Measurements from ENCODE around the gene GIT1. TPM values are rescaled to one million over a fixed set of nuclear protein-coding genes. Genes with fewer than 3 reads are reported as not detected.

Gene GIT1
- polyA plus RNA-seq, 3 donors from 2014 or later, result 2.3 to 8.9 (median 5.1) TPM

GRCh38 chr17:29595107-29595942, 5.9 kb upstream of the GIT1 start:
- Mint-ChIP-seq H3K4me3 (peak overlapping the region; percentile 20 to 67 (median 61)), H3K9me3 (no peaks in the 10 kb centered on the region), H3K36me3 (no peaks in the 10 kb centered on the region), H3K27ac (no peak overlapping the region), H3K27me3 (ENCODE audit: low read depth in 3 of 3) (peaks cover 0 to 3% (median 1%) of the 10 kb centered on the region in 3 donors), H3K4me1 (peaks cover 24 to 31% of the 10 kb centered on the region in 2 donors)
- DNase-seq, result no peak

- no peaks in the 10 kb centered on the region for H3K36me3 Mint-ChIP-seq
- DNase-seq, result no peak
- H3K27ac Mint-ChIP-seq, result no peak overlapping the region
- peaks cover 0 to 3% (median 1%) of the 10 kb centered on the region in 3 donors for H3K27me3 Mint-ChIP-seq (ENCODE audit: low read depth in 3 of 3)
- peaks cover 31 to 37% of the 10 kb centered on the region in 2 donors for H3K4me1 Mint-ChIP-seq
- H3K9me3 Mint-ChIP-seq, result no peaks in the 10 kb centered on the region
- peak overlapping the region; percentile 56 to 73 (median 67) for H3K4me3 Mint-ChIP-seq
These were observed 5.2 kb upstream of the GIT1 start for GRCh38 chr17:29594519-29595090.

- DNase-seq, result no peak
- no peaks in the 10 kb centered on the region for H3K9me3 Mint-ChIP-seq
These were observed 4.4 kb upstream of the GIT1 start for GRCh38 chr17:29593591-29594518.

GRCh38 chr17:29592850-29593551, 3.6 kb upstream of the GIT1 start, which contains the start of gene ANKRD13B:
TSS of gene ANKRD13B (plus strand) at chr17:29593132. CDS start at chr17:29593622, 490 bp downstream.
- Mint-ChIP-seq H3K9me3 (no peaks in the 10 kb centered on the region), H3K4me3 (peak within 1 kb of the TSS; percentile 64 to 85 (median 73)), H3K27ac (peak within 1 kb of the TSS in 2 of 6 donors; percentile 46 to 57), H3K27me3 (ENCODE audit: low read depth in 3 of 3) (peaks cover 0 to 7% (median 5%) of the 10 kb centered on the region in 3 donors), H3K36me3 (no peaks in the 10 kb centered on the region), H3K4me1 (peaks cover 37 to 45% of the 10 kb centered on the region in 2 donors)
- no peak for DNase-seq

More at GRCh38 chr17:29593591-29594518, 4.4 kb upstream of the GIT1 start:
- Mint-ChIP-seq H3K36me3 (no peaks in the 10 kb centered on the region), H3K27ac (no peak overlapping the region), H3K4me1 (peaks cover 31 to 37% of the 10 kb centered on the region in 2 donors), H3K4me3 (peak overlapping the region; percentile 56 to 73 (median 67)), H3K27me3 (ENCODE audit: low read depth in 3 of 3) (peaks cover 0 to 4% (median 1%) of the 10 kb centered on the region in 3 donors)

GRCh38 chr17:29591737-29592608, 2.5 kb upstream of the GIT1 start:
- peak overlapping the region in 2 of 6 donors; percentile 46 to 57 for H3K27ac Mint-ChIP-seq

GRCh38 chr17:29591146-29591736, 1.8 kb upstream of the GIT1 start:
- no peak for DNase-seq
- Mint-ChIP-seq H3K27me3 (ENCODE audit: low read depth in 3 of 3) (peaks cover 0 to 7% (median 5%) of the 10 kb centered on the region in 3 donors), H3K9me3 (no peaks in the 10 kb centered on the region), H3K4me3 (peak overlapping the region; percentile 64 to 85 (median 70)), H3K36me3 (no peaks in the 10 kb centered on the region), H3K4me1 (peaks cover 55 to 61% of the 10 kb centered on the region in 2 donors), H3K27ac (peak overlapping the region in 1 of 6 donors; percentile 46)

More at GRCh38 chr17:29591737-29592608, 2.5 kb upstream of the GIT1 start:
- no peaks in the 10 kb centered on the region for H3K36me3 Mint-ChIP-seq
- H3K4me1 Mint-ChIP-seq, result peaks cover 47 to 55% of the 10 kb centered on the region in 2 donors
- DNase-seq, result peak; percentile 73 to 74 (median 74)
- no peaks in the 10 kb centered on the region for H3K9me3 Mint-ChIP-seq
- H3K4me3 Mint-ChIP-seq, result peak overlapping the region; percentile 64 to 85 (median 70)
- peaks cover 0 to 7% (median 5%) of the 10 kb centered on the region in 3 donors for H3K27me3 Mint-ChIP-seq (ENCODE audit: low read depth in 3 of 3)

GRCh38 chr17:29590411-29591145, 1.1 kb upstream of the GIT1 start:
- H3K27me3 Mint-ChIP-seq (ENCODE audit: low read depth in 3 of 3), result peaks cover 0 to 7% (median 5%) of the 10 kb centered on the region in 3 donors
- H3K36me3 Mint-ChIP-seq, result no peaks in the 10 kb centered on the region
- no peaks in the 10 kb centered on the region for H3K9me3 Mint-ChIP-seq
- H3K27ac Mint-ChIP-seq, result peak overlapping the region in 2 of 6 donors; percentile 87 to 93
- no peak for DNase-seq
- peaks cover 61 to 63% of the 10 kb centered on the region in 2 donors for H3K4me1 Mint-ChIP-seq
- H3K4me3 Mint-ChIP-seq, result peak overlapping the region; percentile 82 to 93 (median 85)

- Mint-ChIP-seq H3K27me3 (ENCODE audit: low read depth in 3 of 3) (peaks cover 0 to 7% (median 5%) of the 10 kb centered on the region in 3 donors), H3K4me3 (peak overlapping the region; percentile 87 to 93 (median 88)), H3K4me1 (peaks cover 72 to 79% of the 10 kb centered on the region in 2 donors), H3K36me3 (no peaks in the 10 kb centered on the region), H3K27ac (peak overlapping the region; percentile 80 to 94 (median 84)), H3K9me3 (no peaks in the 10 kb centered on the region)
- peak; percentile 73 to 77 (median 73) for DNase-seq
These were observed 661 bp downstream of the GIT1 start for GRCh38 chr17:29588562-29589411.

GRCh38 chr17:29588017-29588561, 1.4 kb downstream of the GIT1 start:
- Mint-ChIP-seq H3K9me3 (no peaks in the 10 kb centered on the region), H3K4me3 (peak overlapping the region; percentile 87 to 93 (median 88)), H3K27ac (peak overlapping the region; percentile 81 to 94 (median 90)), H3K27me3 (ENCODE audit: low read depth in 3 of 3) (peaks cover 0 to 7% (median 5%) of the 10 kb centered on the region in 3 donors), H3K4me1 (peaks cover 72 to 80% of the 10 kb centered on the region in 2 donors), H3K36me3 (no peaks in the 10 kb centered on the region)
- no peak for DNase-seq

GRCh38 chr17:29587591-29587990, 1.9 kb downstream of the GIT1 start:
- no peaks in the 10 kb centered on the region for H3K36me3 Mint-ChIP-seq
- H3K9me3 Mint-ChIP-seq, result no peaks in the 10 kb centered on the region
- H3K4me3 Mint-ChIP-seq, result peak overlapping the region; percentile 87 to 93 (median 88)
- H3K27ac Mint-ChIP-seq, result peak overlapping the region; percentile 72 to 94 (median 87)
- DNase-seq, result no peak
- peaks cover 0 to 7% (median 5%) of the 10 kb centered on the region in 3 donors for H3K27me3 Mint-ChIP-seq (ENCODE audit: low read depth in 3 of 3)
- H3K4me1 Mint-ChIP-seq, result peaks cover 68 to 78% of the 10 kb centered on the region in 2 donors

All from immature natural killer cell (primary cell).